ENCODE results near the gene GIMAP8. TPM values are rescaled to one million over a fixed set of nuclear protein-coding genes. Genes with fewer than 3 reads are reported as not detected.

The GIMAP8 gene
- total and polyA plus RNA-seq, 2 of the 8 experiments (the other 6 are each of a cell fraction or from before 2014, with no cell fraction given): not detected

DNA sequence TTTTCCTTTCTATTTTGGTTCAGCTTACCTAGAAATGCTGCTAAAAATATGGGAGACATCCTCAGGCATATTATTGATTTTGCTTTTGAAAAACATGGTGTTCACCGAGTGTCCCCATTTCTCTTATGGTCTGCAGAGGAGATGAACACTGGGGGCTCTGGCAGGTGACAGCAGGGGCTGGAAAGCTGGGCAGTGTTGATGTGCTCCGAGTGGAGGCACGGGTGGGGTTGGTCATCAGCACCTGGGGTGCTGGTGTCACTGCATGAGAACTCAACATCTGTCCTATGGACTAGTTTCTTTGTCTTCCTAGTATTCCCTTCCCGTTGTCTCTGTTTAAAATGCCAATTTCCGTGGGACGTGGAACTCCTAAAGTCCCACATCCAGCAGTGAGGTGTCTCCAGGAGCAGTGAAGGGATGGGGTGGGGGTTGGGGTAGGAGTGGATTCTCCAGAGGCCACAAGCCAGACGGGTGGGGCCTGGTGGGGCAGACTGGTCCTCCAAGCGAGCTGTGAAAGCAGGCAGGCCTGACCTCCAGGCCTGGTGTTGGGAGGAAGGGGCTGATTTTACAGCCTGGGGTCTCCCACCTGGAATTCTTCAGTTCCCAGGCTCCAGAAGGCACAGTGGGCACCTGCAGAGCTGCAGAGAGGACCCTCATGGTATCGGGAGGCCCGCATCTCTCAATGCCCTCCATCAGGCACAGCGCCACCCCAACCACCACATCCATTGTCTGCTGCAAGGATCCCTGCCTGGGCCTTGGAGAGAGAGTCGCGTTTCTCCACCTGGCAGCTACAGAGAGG is 46.9 kb upstream of the GIMAP8 start:
- H4K20me1 ChIP-seq (replicated peaks in 1 of 2; ENCODE audit: control insufficient read depth in 1 of 2, insufficient read depth in 2 of 2, low read length in 2 of 2): no peaks in the 10 kb centered on the region
- peak overlapping the region in 1 of 4 experiments; percentile 38; a peak in 1 of 8 replicates for H3K4me3 ChIP-seq (ENCODE audit: extremely low read depth in 1 of 4, insufficient read depth in 2 of 4, low read depth in 3 of 4, low read length in 4 of 4)
- H2BK15ac ChIP-seq (ENCODE audit: low read length): peak overlapping the region; percentile 99; the same call in 1 of the 2 replicates
- H4K91ac ChIP-seq (replicated peaks; ENCODE audit: insufficient read length, low read length): peak overlapping the region; percentile 100
- H2BK20ac ChIP-seq (ENCODE audit: low read length): peak overlapping the region; percentile 98; the same call in 1 of the 2 replicates
- H3K79me1 ChIP-seq (ENCODE audit: low read depth, low read length): peaks cover 5% of the 10 kb centered on the region
- FAIRE-seq (no peak), DNase-seq (ENCODE audit: low read depth in 1 of 2, low spot score in 2 of 2) (no peak)
- H2AFZ ChIP-seq (ENCODE audit: low read length): no peak overlapping the region
- peak overlapping the region; percentile 100 for H3K4ac ChIP-seq (replicated peaks; ENCODE audit: insufficient read length, low read depth, low read length)
- peak overlapping the region; percentile 95 for H4K5ac ChIP-seq (ENCODE audit: insufficient read length, low read depth, low read length)
- peak overlapping the region; percentile 96 for H2BK120ac ChIP-seq (replicated peaks; ENCODE audit: low read depth, low read length)
- H3K79me2 ChIP-seq (ENCODE audit: control insufficient read depth in 1 of 2, insufficient read depth in 2 of 2, low read length in 2 of 2): peaks cover 0 to 21% of the 10 kb centered on the region in 2 experiments; a peak in 2 of 4 replicates
- H3K18ac ChIP-seq (ENCODE audit: extremely low read depth, low read length): peak overlapping the region; percentile 100
- 75% methylated on average over 13 of the region's 13 CpGs; no CpG with 5 or more reads in 1 of the 2 experiments for WGBS, 2 experiments (ENCODE audit: extremely low coverage in 1 of 2, insufficient coverage in 1 of 2, insufficient read length in 1 of 2, insufficient replicate concordance in 2 of 2, low coverage in 1 of 2, low lambda C conversion rate in 2 of 2, missing lambda C conversion rate in 1 of 2)
- peak overlapping the region; percentile 100 for H2BK5ac ChIP-seq (ENCODE audit: low read depth, low read length)
- H4K8ac ChIP-seq (ENCODE audit: extremely low read depth, insufficient read depth, low read length): peak overlapping the region; percentile 90; the same call in 1 of the 2 replicates
- H3K4me1 ChIP-seq (replicated peaks in 1 of 4; ENCODE audit: control insufficient read depth in 3 of 4, insufficient read depth in 4 of 4, low read length in 3 of 4): peaks cover 40 to 70% (median 57%) of the 10 kb centered on the region in 4 experiments
- peak overlapping the region; percentile 94 for H3K56ac ChIP-seq (replicated peaks; ENCODE audit: insufficient read length, low read depth, low read length)
- H3K36me3 ChIP-seq (ENCODE audit: control insufficient read depth in 2 of 4, insufficient read depth in 4 of 4, low read length in 3 of 4): peaks cover 2 to 10% (median 5%) of the 10 kb centered on the region in 4 experiments; a peak in 4 of 8 replicates
- peak overlapping the region; percentile 99 for H2AK5ac ChIP-seq (ENCODE audit: low read depth, low read length)
- ChIA-PET POLR2A (ENCODE audit: partially characterized antibody) (interaction anchor here (0.7 to 14.9 kb wide), 17 partner anchors 5 to 74 kb away, joined by 3 to 230 read pairs (median 11); partner anchors contain the start of gene REPIN1), CTCF (ENCODE audit: partially characterized antibody) (interaction anchor here (0.8 to 3.8 kb wide), 16 partner anchors 8 to 89 kb away, joined by 3 to 31 read pairs (median 4); partner anchors contain the start of gene REPIN1)
- H3K4me2 ChIP-seq (ENCODE audit: insufficient read depth in 1 of 2, low read depth in 2 of 2, low read length in 2 of 2): peak overlapping the region in 1 of 2 experiments; percentile 77; a peak in 2 of 4 replicates
- H3K27ac ChIP-seq (ENCODE audit: low read depth, low read length): peak overlapping the region; percentile 97
- no peak overlapping the region for H3K14ac ChIP-seq (ENCODE audit: insufficient read length)
- peak overlapping the region; percentile 100 for H2BK12ac ChIP-seq (ENCODE audit: low read depth, low read length)
- no peak overlapping the region for H3K23ac ChIP-seq (ENCODE audit: insufficient read length)
- no peaks in the 10 kb centered on the region for H3K9me3 ChIP-seq (ENCODE audit: insufficient read depth in 2 of 2, low read depth in 1 of 2, low read length in 1 of 2)
- H3K23me2 ChIP-seq (ENCODE audit: low read depth, low read length): peaks cover 4% of the 10 kb centered on the region; the same call in 1 of the 2 replicates
- H3K27me3 ChIP-seq (replicated peaks in 1 of 4; ENCODE audit: control insufficient read depth in 3 of 4, extremely low read depth in 1 of 4, insufficient read depth in 3 of 4, low read length in 3 of 4): no peaks in the 10 kb centered on the region
- H3K9ac ChIP-seq (replicated peaks in 1 of 4; ENCODE audit: extremely low read depth in 1 of 4, low read depth in 3 of 4, low read length in 3 of 4): peak overlapping the region in 2 of 4 experiments; percentile 66 to 69; a peak in 3 of 7 replicates
- no peak for TF ChIP-seq BRCA1 (IDR thresholded peaks at IDR 0.05; ENCODE audit: low read depth, low read length)
- TF ChIP-seq, protein P1, sequence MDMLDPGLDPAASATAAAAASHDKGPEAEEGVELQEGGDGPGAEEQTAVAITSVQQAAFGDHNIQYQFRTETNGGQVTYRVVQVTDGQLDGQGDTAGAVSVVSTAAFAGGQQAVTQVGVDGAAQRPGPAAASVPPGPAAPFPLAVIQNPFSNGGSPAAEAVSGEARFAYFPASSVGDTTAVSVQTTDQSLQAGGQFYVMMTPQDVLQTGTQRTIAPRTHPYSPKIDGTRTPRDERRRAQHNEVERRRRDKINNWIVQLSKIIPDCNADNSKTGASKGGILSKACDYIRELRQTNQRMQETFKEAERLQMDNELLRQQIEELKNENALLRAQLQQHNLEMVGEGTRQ (IDR thresholded peaks at IDR 0.05; ENCODE audit: low read length): no peak
- TF ChIP-seq POU5F1 (IDR thresholded peaks at IDR 0.05; ENCODE audit: low read depth, low read length): no peak
- TF ChIP-seq CREB1 (IDR thresholded peaks at IDR 0.05): no peak
- no peak for TF ChIP-seq KDM4A (IDR thresholded peaks at IDR 0.05; ENCODE audit: low read depth, low read length, severe bottlenecking)
- TF ChIP-seq, protein P2, sequence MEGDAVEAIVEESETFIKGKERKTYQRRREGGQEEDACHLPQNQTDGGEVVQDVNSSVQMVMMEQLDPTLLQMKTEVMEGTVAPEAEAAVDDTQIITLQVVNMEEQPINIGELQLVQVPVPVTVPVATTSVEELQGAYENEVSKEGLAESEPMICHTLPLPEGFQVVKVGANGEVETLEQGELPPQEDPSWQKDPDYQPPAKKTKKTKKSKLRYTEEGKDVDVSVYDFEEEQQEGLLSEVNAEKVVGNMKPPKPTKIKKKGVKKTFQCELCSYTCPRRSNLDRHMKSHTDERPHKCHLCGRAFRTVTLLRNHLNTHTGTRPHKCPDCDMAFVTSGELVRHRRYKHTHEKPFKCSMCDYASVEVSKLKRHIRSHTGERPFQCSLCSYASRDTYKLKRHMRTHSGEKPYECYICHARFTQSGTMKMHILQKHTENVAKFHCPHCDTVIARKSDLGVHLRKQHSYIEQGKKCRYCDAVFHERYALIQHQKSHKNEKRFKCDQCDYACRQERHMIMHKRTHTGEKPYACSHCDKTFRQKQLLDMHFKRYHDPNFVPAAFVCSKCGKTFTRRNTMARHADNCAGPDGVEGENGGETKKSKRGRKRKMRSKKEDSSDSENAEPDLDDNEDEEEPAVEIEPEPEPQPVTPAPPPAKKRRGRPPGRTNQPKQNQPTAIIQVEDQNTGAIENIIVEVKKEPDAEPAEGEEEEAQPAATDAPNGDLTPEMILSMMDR (IDR thresholded peaks at IDR 0.05; ENCODE audit: control extremely low read depth in 1 of 3, insufficient read depth in 1 of 3, low read depth in 1 of 3, low read length in 3 of 3): no peak
- TF ChIP-seq CBX5 (IDR thresholded peaks at IDR 0.05; ENCODE audit: low read depth, low read length): no peak

Data from H1 (cell line).